22Rv1 (cell line): ENCODE measurements around the gene BAZ2B.

Experiments used
- H3K27ac ChIP-seq: fragments of 450-650 bp; 2 replicates; pipeline ENCODE4 v1.5.1; 2017
- ZFX ChIP-seq: fragments of 450-650 bp; IDR thresholded peaks from 2 replicates; pipeline ENCODE4 v1.6.1; 2017; ENCODE audit warnings: antibody characterized with exemption, borderline replicate concordance
- TF ChIP-seq, protein P1 (sequence below): fragments of 450-650 bp; IDR thresholded peaks from 2 replicates; pipeline ENCODE4 v1.5.1; 2017; ENCODE audit warnings: mild to moderate bottlenecking

Gene BAZ2B

GRCh38 chr2:159462961-159463360 is 153.4 kb downstream of the BAZ2B start:
- TF ChIP-seq, protein P1, sequence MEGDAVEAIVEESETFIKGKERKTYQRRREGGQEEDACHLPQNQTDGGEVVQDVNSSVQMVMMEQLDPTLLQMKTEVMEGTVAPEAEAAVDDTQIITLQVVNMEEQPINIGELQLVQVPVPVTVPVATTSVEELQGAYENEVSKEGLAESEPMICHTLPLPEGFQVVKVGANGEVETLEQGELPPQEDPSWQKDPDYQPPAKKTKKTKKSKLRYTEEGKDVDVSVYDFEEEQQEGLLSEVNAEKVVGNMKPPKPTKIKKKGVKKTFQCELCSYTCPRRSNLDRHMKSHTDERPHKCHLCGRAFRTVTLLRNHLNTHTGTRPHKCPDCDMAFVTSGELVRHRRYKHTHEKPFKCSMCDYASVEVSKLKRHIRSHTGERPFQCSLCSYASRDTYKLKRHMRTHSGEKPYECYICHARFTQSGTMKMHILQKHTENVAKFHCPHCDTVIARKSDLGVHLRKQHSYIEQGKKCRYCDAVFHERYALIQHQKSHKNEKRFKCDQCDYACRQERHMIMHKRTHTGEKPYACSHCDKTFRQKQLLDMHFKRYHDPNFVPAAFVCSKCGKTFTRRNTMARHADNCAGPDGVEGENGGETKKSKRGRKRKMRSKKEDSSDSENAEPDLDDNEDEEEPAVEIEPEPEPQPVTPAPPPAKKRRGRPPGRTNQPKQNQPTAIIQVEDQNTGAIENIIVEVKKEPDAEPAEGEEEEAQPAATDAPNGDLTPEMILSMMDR = no peak
- TF ChIP-seq ZFX = no peak
- H3K27ac ChIP-seq = no peak overlapping the region

GRCh38 chr2:159462201-159462785 is 154.1 kb downstream of the BAZ2B start:
- TF ChIP-seq, protein P1 = no peak
- no peak for TF ChIP-seq ZFX
- H3K27ac ChIP-seq = no peak overlapping the region

DNA sequence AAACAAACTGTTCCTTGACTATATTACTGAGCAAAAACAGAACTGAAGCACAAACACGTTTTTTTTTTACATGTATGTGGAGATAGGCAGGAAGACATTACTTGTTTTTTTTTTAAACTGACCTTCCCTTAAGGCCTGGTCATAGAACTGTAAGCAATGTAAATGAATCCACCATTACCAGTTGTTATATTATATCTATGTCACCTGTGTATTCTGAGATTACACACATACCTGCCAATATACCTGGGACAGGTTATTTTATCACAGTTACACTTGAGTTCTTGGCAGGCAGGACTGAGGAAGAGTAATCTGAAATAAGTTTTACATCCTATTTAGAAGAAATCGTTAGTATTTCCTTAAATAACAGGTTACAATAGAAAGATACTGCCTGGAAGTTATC is 155.3 kb downstream of the BAZ2B start:
- TF ChIP-seq ZFX = no peak
- TF ChIP-seq, protein P1 = no peak
- no peak overlapping the region for H3K27ac ChIP-seq

DNA sequence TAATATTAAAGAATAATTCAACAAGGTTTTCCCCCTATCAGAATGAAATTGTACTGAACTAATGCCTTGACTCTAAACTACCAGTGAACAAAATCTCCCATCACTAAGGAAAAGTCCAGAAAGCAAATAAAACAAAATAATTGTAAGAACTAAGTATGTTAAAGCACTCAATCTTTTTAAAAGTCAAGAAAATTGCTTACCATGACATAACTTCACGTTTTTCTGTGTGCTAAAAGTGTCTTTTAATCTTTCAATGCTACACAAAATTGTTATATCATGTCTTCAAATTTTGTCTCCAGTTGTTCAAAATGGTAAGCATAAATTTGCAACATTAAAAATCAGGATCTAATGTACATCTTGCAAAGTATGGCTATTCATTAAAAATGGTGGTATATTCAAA is 156.1 kb downstream of the BAZ2B start:
- H3K27ac ChIP-seq = no peak overlapping the region
- TF ChIP-seq ZFX = no peak
- TF ChIP-seq, protein P1 = no peak

- no peak overlapping the region for H3K27ac ChIP-seq
- no peak for TF ChIP-seq ZFX
- TF ChIP-seq, protein P1 = no peak
Observed at GRCh38 chr2:159459279-159459678, 157.1 kb downstream of the BAZ2B start.

DNA sequence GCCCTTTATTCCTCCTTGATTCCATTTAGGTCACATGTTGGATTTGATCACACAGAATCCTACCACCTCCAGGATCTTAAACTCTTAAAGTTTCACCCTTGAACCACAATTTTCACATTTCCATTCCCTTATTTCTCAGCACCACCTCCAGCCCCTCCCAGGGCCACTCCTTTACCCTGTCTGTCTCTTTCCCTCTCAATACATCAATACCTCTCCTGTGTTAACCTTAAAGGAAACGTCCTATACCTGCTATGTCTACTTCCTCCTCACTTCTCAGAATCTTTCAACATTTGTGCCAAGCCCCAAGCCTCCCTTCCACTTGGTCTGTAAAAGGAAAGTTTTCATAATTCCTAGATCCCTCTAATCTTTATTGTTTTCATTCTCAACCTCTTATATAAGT is 158.8 kb downstream of the BAZ2B start:
- TF ChIP-seq, protein P1 = no peak
- TF ChIP-seq ZFX = no peak
- H3K27ac ChIP-seq = no peak overlapping the region

- no peak for TF ChIP-seq ZFX
- TF ChIP-seq, protein P1 = no peak
- no peak overlapping the region for H3K27ac ChIP-seq
Observed at GRCh38 chr2:159456500-159457426, 159.6 kb downstream of the BAZ2B start.
